ENCODE results near the gene ZNF846. TPM values are rescaled to one million over a fixed set of nuclear protein-coding genes. Genes with fewer than 3 reads are reported as not detected.

ZNF846 gene
- total and polyA plus RNA-seq, 9 of the 15 experiments (the other 6 are each of a cell fraction or from before 2014, with no cell fraction given), result 4.1 to 8.7 (median 7.8) TPM

- TF ChIP-seq E2F8 (IDR thresholded peaks at IDR 0.05; ENCODE audit: low read depth, partially characterized antibody) (peak; percentile 95), E2F3 (CRISPR knock-in tag; IDR thresholded peaks at IDR 0.05) (peak; percentile 74; the same call in 1 of the 2 replicates), POLR2A (conservative IDR thresholded peaks at IDR 0.05) (peak; percentile 87), NBN (IDR thresholded peaks at IDR 0.05; ENCODE audit: low read depth) (peak; percentile 81), CTCFL (IDR thresholded peaks at IDR 0.05; ENCODE audit: borderline replicate concordance, insufficient read depth, low read depth, low read length, poor library complexity, severe bottlenecking) (peak; percentile 16), CHD7 (IDR thresholded peaks at IDR 0.05; ENCODE audit: low read depth, low read length) (no peak), ZKSCAN3 (CRISPR knock-in tag; IDR thresholded peaks at IDR 0.05) (no peak), MAFK (IDR thresholded peaks at IDR 0.05; ENCODE audit: low read length) (no peak), SMARCA5 (IDR thresholded peaks at IDR 0.05) (0 out of 2 replicates have a peak, but pooled peaks have one; percentile 3)
These were observed at the start of gene ZNF846 (continued) for GRCh38 chr19:9768175-9769112.

Data from K562 (cell line).